ENCODE measurements around the gene ERICH4.

ERICH4 gene

DNA sequence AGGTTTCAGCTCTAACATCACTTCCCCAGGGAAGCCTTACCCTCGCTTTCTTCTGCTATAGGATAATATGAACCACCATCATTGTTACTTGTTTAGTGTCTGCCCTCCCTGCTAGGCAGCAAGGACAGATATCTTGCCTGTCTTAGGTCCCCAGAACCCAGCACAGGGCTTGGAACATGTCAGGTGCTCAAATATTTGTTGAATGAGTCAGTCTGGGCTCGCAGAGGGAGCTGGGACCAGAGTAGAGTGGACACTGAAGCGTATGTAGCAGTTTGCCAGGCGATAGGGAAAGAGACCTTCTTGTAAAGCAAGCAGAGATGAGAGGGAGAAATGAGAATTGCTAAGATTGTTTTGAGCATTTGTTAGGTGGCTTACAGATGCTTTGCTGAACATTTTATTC, 33.7 kb upstream of the ERICH4 start:
- no peak overlapping the region for H3K4me2 ChIP-seq (ENCODE audit: low read length)
- H3K4me1 ChIP-seq (ENCODE audit: control insufficient read depth, low read length), result peaks cover 8% of the 10 kb centered on the region
- H3K27me3 ChIP-seq (ENCODE audit: control insufficient read depth, low read length), result no peaks in the 10 kb centered on the region

DNA sequence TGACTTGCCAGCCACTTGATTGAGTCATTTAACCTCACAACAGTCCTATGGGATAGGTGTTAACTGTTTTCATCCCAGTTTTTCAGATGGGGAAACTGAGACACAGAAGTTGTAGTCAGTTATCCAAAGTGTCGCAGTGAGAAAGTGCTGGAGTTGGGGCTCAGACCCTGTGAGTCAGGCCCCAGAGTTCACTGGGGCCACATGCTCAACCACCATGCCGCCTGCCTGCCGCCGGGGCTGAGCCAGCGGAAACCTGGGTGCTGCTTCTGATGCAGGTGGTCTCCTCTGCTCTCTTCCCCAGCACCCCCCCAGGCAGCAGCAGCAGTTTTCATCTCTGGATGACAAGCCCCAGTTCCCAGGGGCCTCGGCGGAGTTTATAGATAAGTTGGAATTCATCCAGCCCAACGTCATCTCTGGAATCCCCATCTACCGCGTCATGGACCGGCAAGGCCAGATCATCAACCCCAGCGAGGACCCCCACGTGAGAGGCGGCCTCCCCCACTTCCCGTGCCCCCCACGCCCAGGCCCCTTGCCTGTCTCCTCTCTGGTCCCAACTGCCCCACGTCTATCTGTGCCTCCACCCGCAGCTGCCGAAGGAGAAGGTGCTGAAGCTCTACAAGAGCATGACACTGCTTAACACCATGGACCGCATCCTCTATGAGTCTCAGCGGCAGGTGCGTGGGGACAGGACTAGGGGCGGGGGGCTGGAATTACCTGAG, 32.5 kb upstream of the ERICH4 start:
- Histone ChIP-seq H3K4me1 (ENCODE audit: control insufficient read depth, low read length) (peaks cover 8% of the 10 kb centered on the region), H3K27me3 (ENCODE audit: control insufficient read depth, low read length) (no peaks in the 10 kb centered on the region), H3K9me2 (replicated peaks; ENCODE audit: control insufficient read depth, low read length) (no peaks in the 10 kb centered on the region), H3K27ac (ENCODE audit: low read depth, low read length) (no peak overlapping the region), H3K4me2 (ENCODE audit: low read length) (no peak overlapping the region), H3K9me3 (ENCODE audit: control insufficient read depth, insufficient read depth, low read length) (no peaks in the 10 kb centered on the region), H3F3A (ENCODE audit: control insufficient read depth, insufficient read depth) (no peaks in the 10 kb centered on the region), H4K20me1 (ENCODE audit: control insufficient read depth, insufficient read depth, low read depth, low read length) (no peaks in the 10 kb centered on the region), H3K4me3 (ENCODE audit: low read length) (no peak overlapping the region), H3K79me2 (ENCODE audit: control insufficient read depth, low read length) (no peaks in the 10 kb centered on the region), H3K36me3 (ENCODE audit: control insufficient read depth, low read length) (no peaks in the 10 kb centered on the region; the same call in 1 of the 2 replicates)
- TF ChIP-seq EZH2phosphoT487 (IDR thresholded peaks at IDR 0.05; ENCODE audit: borderline replicate concordance, low read length), result no peak
- TF ChIP-seq, protein P1, sequence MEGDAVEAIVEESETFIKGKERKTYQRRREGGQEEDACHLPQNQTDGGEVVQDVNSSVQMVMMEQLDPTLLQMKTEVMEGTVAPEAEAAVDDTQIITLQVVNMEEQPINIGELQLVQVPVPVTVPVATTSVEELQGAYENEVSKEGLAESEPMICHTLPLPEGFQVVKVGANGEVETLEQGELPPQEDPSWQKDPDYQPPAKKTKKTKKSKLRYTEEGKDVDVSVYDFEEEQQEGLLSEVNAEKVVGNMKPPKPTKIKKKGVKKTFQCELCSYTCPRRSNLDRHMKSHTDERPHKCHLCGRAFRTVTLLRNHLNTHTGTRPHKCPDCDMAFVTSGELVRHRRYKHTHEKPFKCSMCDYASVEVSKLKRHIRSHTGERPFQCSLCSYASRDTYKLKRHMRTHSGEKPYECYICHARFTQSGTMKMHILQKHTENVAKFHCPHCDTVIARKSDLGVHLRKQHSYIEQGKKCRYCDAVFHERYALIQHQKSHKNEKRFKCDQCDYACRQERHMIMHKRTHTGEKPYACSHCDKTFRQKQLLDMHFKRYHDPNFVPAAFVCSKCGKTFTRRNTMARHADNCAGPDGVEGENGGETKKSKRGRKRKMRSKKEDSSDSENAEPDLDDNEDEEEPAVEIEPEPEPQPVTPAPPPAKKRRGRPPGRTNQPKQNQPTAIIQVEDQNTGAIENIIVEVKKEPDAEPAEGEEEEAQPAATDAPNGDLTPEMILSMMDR (IDR thresholded peaks at IDR 0.05; ENCODE audit: low read depth, low read length, poor library complexity, severe bottlenecking), result no peak

More for the DNA sequence above, 33.7 kb upstream of the ERICH4 start:
- Histone ChIP-seq H4K20me1 (ENCODE audit: control insufficient read depth, insufficient read depth, low read depth, low read length) (no peaks in the 10 kb centered on the region), H3K9me3 (ENCODE audit: control insufficient read depth, insufficient read depth, low read length) (no peaks in the 10 kb centered on the region), H3F3A (ENCODE audit: control insufficient read depth, insufficient read depth) (no peaks in the 10 kb centered on the region), H3K36me3 (ENCODE audit: control insufficient read depth, low read length) (no peaks in the 10 kb centered on the region; the same call in 1 of the 2 replicates), H3K9me2 (replicated peaks; ENCODE audit: control insufficient read depth, low read length) (no peaks in the 10 kb centered on the region), H3K79me2 (ENCODE audit: control insufficient read depth, low read length) (no peaks in the 10 kb centered on the region), H3K4me3 (ENCODE audit: low read length) (no peak overlapping the region), H3K27ac (ENCODE audit: low read depth, low read length) (no peak overlapping the region)
- TF ChIP-seq EZH2phosphoT487 (IDR thresholded peaks at IDR 0.05; ENCODE audit: borderline replicate concordance, low read length), result no peak
- TF ChIP-seq, protein P1 (IDR thresholded peaks at IDR 0.05; ENCODE audit: low read depth, low read length, poor library complexity, severe bottlenecking), result no peak

DNA sequence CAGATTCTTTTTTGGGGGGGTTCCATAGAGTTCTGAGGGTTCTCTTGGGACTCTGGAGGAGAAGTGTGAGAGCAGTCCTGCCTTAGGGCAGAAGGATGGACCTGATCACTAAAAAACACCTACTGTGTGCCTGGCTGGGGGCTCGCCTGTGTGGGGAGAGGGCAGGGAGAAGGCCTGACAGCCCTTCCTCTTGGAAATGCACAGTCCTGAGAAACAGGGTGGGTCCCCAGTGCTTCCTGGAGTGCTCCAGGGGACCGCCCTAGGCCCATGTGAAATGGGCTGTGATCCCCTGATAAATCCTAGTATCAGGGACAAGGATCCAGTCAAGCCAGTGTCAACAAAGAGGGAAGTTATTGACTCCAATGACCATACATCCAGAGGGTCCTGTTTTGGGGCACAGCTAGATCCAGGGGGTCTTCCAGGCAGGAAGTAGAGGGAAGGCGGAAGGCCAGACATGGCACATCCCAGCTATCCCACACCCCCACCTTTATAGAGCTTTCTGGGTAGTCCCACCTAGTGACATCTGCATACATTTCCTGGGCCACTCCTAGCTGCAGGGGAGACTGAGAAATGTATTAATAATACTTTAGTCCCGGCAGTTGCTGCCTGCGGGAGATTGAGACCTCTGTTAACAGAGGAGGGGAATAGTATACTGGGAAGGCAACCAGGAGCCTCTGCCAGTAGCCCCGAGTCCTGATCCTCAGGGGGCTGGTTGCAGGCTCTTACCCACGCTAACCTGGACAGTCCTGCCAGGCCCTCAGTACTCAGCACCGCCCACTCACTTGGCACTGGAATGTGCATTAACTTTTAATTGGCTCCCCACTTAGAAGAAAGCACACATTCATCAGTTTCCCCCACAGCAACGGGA, 31.6 kb upstream of the ERICH4 start:
- no peaks in the 10 kb centered on the region for H3K9me3 ChIP-seq (ENCODE audit: control insufficient read depth, insufficient read depth, low read length)
- H3K4me3 ChIP-seq (ENCODE audit: low read length), result no peak overlapping the region
- no peak for TF ChIP-seq EZH2phosphoT487 (IDR thresholded peaks at IDR 0.05; ENCODE audit: borderline replicate concordance, low read length)
- TF ChIP-seq, protein P1 (IDR thresholded peaks at IDR 0.05; ENCODE audit: low read depth, low read length, poor library complexity, severe bottlenecking), result no peak
- no peaks in the 10 kb centered on the region for H3K79me2 ChIP-seq (ENCODE audit: control insufficient read depth, low read length)
- no peaks in the 10 kb centered on the region for H3F3A ChIP-seq (ENCODE audit: control insufficient read depth, insufficient read depth)
- H3K4me2 ChIP-seq (ENCODE audit: low read length), result no peak overlapping the region
- H3K9me2 ChIP-seq (replicated peaks; ENCODE audit: control insufficient read depth, low read length), result no peaks in the 10 kb centered on the region
- no peaks in the 10 kb centered on the region for H3K27me3 ChIP-seq (ENCODE audit: control insufficient read depth, low read length)
- H3K4me1 ChIP-seq (ENCODE audit: control insufficient read depth, low read length), result peaks cover 8% of the 10 kb centered on the region
- no peaks in the 10 kb centered on the region for H4K20me1 ChIP-seq (ENCODE audit: control insufficient read depth, insufficient read depth, low read depth, low read length)
- no peak overlapping the region for H3K27ac ChIP-seq (ENCODE audit: low read depth, low read length)
- H3K36me3 ChIP-seq (ENCODE audit: control insufficient read depth, low read length), result no peaks in the 10 kb centered on the region; the same call in 1 of the 2 replicates

All from DOHH2 (cell line).